Thyroid gland (tissue), 4 donors: ENCODE data around the gene ABRACL. TPM values are rescaled to one million over a fixed set of nuclear protein-coding genes. Genes with fewer than 3 reads are reported as not detected.
"Not testable (repeated sequence)": the region's sequence is repeated elsewhere in the genome, so short reads cannot be mapped to it uniquely, and the experiment has no call there.

Experiments used
- DNase-seq, 2 donors: peaks; one replicate each; pipeline ENCODE4 v3.0.0-alpha.2; 2019
- H3K27ac ChIP-seq, 3 donors: fragments of 200-600 bp; sonication (generic); 1 replicate in 2 of 3; 2 replicates in 1 of 3; pipeline ENCODE4 v1.5.1; 2016 to 2019; ENCODE audit warnings: mild to moderate bottlenecking in 1 of 3, moderate library complexity in 1 of 3
- H3K27me3 ChIP-seq: fragments of 200-600 bp; sonication (generic); one replicate; pipeline ENCODE4 v1.5.1; 2019
- H3K36me3 ChIP-seq, 2 donors: fragments of 200-600 bp; sonication (generic); one replicate each; pipeline ENCODE4 v1.5.1; 2016 to 2019
- H3K4me1 ChIP-seq, 2 donors: fragments of 200-600 bp; sonication (generic); one replicate each; pipeline ENCODE4 v1.5.1; 2017 to 2019
- H3K4me3 ChIP-seq, 3 donors: fragments of 200-600 bp; sonication (generic); replicated peaks in 1 of 3; 1 replicate in 2 of 3; 2 replicates in 1 of 3; pipeline ENCODE4 v1.5.1; 2016; ENCODE audit warnings: mild to moderate bottlenecking in 1 of 3
- H3K9me3 ChIP-seq: fragments of 200-600 bp; sonication (generic); one replicate; pipeline ENCODE4 v1.5.1; 2017
- CTCF ChIP-seq, 6 experiments: fragments of 200-600 bp in 3 of 6; fragments of 450-650 bp in 3 of 6; sonication (generic) in 3 of 6; IDR thresholded peaks; one replicate each; pipeline ENCODE4 v1.5.1; 2016 to 2019; ENCODE audit warnings: antibody characterized with exemption in 6 of 6, mild to moderate bottlenecking in 2 of 6, inconsistent platforms in 1 of 6, moderate library complexity in 1 of 6
- POLR2A ChIP-seq, 2 donors: fragments of 450-650 bp; IDR thresholded peaks; one replicate each; pipeline ENCODE4 v1.6.1; 2017; ENCODE audit warnings: antibody characterized with exemption in 2 of 2, mild to moderate bottlenecking in 2 of 2, moderate library complexity in 1 of 2
- WGBS, 2 donors: methylation state at CpG; one replicate each; pipeline ENCODE4 v1.1.5; 2017; 5-methylcytosine and 5-hydroxymethylcytosine counted together
- intact Hi-C: fragments of 100-400 bp; cut with DNase I; formaldehyde crosslinking; loops from one replicate; pipeline ENCODE4 v1.15.1; 2023
- total RNA-seq, 4 donors: library from RNA; depleted of rRNA; stranded (reverse); fragments of >200 nt; gene quantifications; one replicate each; pipeline ENCODE4 v1.2.3, GENCODE V29; 2016

Gene ABRACL
- total RNA-seq, 4 donors from 2014 or later, result 15.9 to 37.2 (median 27.5) TPM

- TF ChIP-seq POLR2A (IDR thresholded peaks at IDR 0.05), result no peak
- TF ChIP-seq CTCF (IDR thresholded peaks at IDR 0.05), result no peak
- intact Hi-C loops, result no loop called here
- Histone ChIP-seq H3K9me3 (no peaks in the 10 kb centered on the region), H3K4me3 (peak overlapping the region; percentile 54 to 97 (median 97)), H3K27me3 (no peaks in the 10 kb centered on the region), H3K36me3 (no peaks in the 10 kb centered on the region), H3K27ac (peak overlapping the region; percentile 54 to 92 (median 89)), H3K4me1 (peaks cover 15 to 24% of the 10 kb centered on the region in 2 donors)
- WGBS, 2 donors, result 20 to 30% methylated on average over 13 to 23 of the region's 44 CpGs
- DNase-seq, result peak; percentile 61 to 63
Measured at GRCh38 chr6:139029470-139030227, 1.1 kb downstream of the ABRACL start.

GRCh38 chr6:139030228-139030963 is 1.9 kb downstream of the ABRACL start:
- Histone ChIP-seq H3K4me3 (no peak overlapping the region), H3K4me1 (peaks cover 15 to 24% of the 10 kb centered on the region in 2 donors), H3K36me3 (no peaks in the 10 kb centered on the region), H3K9me3 (no peaks in the 10 kb centered on the region), H3K27me3 (no peaks in the 10 kb centered on the region), H3K27ac (peak overlapping the region in 1 of 3 donors; percentile 89)
- no peak for DNase-seq
- TF ChIP-seq POLR2A (IDR thresholded peaks at IDR 0.05), result no peak
- TF ChIP-seq CTCF (IDR thresholded peaks at IDR 0.05), result no peak
- intact Hi-C loops, result no loop called here
- 75 to 80% methylated on average over 9 of the region's 9 CpGs for WGBS, 2 donors

GRCh38 chr6:139037490-139037889 is 8.9 kb downstream of the ABRACL start:
- no peak for DNase-seq

GRCh38 chr6:139044250-139044649 is 15.7 kb downstream of the ABRACL start:
- TF ChIP-seq CTCF (IDR thresholded peaks at IDR 0.05) (no peak), POLR2A (IDR thresholded peaks at IDR 0.05) (no peak)
- H3K36me3 ChIP-seq, result no peaks in the 10 kb centered on the region
- no peak overlapping the region for H3K27ac ChIP-seq
- no peak overlapping the region for H3K4me3 ChIP-seq
- WGBS, 2 donors, result 95 to 97% methylated on average over 3 of the region's 3 CpGs
- no peaks in the 10 kb centered on the region for H3K4me1 ChIP-seq
- no peak for DNase-seq
- no peaks in the 10 kb centered on the region for H3K9me3 ChIP-seq
- intact Hi-C loops, result no loop called here
- H3K27me3 ChIP-seq, result no peaks in the 10 kb centered on the region

More at GRCh38 chr6:139037490-139037889, 8.9 kb downstream of the ABRACL start:
- no peaks in the 10 kb centered on the region for H3K27me3 ChIP-seq
- no peak overlapping the region for H3K4me3 ChIP-seq
- no peaks in the 10 kb centered on the region for H3K9me3 ChIP-seq
- 83 to 87% methylated on average over 5 of the region's 5 CpGs for WGBS, 2 donors
- no peaks in the 10 kb centered on the region for H3K4me1 ChIP-seq
- no peak overlapping the region for H3K27ac ChIP-seq
- TF ChIP-seq POLR2A (IDR thresholded peaks at IDR 0.05) (no peak), CTCF (IDR thresholded peaks at IDR 0.05) (no peak)
- H3K36me3 ChIP-seq, result no peaks in the 10 kb centered on the region
- intact Hi-C loops, result no loop called here

GRCh38 chr6:139047677-139048076 is 19.1 kb downstream of the ABRACL start:
- Histone ChIP-seq H3K4me1 (no peaks in the 10 kb centered on the region), H3K4me3 (no peak overlapping the region), H3K27me3 (no peaks in the 10 kb centered on the region), H3K9me3 (no peaks in the 10 kb centered on the region), H3K36me3 (no peaks in the 10 kb centered on the region), H3K27ac (no peak overlapping the region)
- intact Hi-C loops, result no loop called here
- TF ChIP-seq POLR2A (IDR thresholded peaks at IDR 0.05), result no peak
- TF ChIP-seq CTCF (IDR thresholded peaks at IDR 0.05), result no peak
- DNase-seq, result no peak
- 90 to 94% methylated on average over 3 of the region's 3 CpGs for WGBS, 2 donors

GRCh38 chr6:139048912-139049311 is 20.4 kb downstream of the ABRACL start:
- H3K27ac ChIP-seq, H3K4me3 ChIP-seq, DNase-seq, H3K4me1 ChIP-seq, H3K9me3 ChIP-seq, H3K27me3 ChIP-seq, intact Hi-C loops, H3K36me3 ChIP-seq: not testable (repeated sequence)
- 72 to 79% methylated on average over 4 of the region's 4 CpGs for WGBS, 2 donors

- DNase-seq, H3K27ac ChIP-seq, H3K4me1 ChIP-seq, H3K27me3 ChIP-seq, H3K9me3 ChIP-seq, H3K36me3 ChIP-seq, H3K4me3 ChIP-seq, intact Hi-C loops: not testable (repeated sequence)
- 91 to 95% methylated on average over 5 of the region's 5 CpGs for WGBS, 2 donors
Measured at GRCh38 chr6:139050131-139050769, 21.7 kb downstream of the ABRACL start.
